ENCODE results near the gene MID2. TPM values are rescaled to one million over a fixed set of nuclear protein-coding genes. Genes with fewer than 3 reads are reported as not detected.

MID2 gene
- total RNA-seq, 1 donor from 2014 or later = 11.0 TPM

DNA sequence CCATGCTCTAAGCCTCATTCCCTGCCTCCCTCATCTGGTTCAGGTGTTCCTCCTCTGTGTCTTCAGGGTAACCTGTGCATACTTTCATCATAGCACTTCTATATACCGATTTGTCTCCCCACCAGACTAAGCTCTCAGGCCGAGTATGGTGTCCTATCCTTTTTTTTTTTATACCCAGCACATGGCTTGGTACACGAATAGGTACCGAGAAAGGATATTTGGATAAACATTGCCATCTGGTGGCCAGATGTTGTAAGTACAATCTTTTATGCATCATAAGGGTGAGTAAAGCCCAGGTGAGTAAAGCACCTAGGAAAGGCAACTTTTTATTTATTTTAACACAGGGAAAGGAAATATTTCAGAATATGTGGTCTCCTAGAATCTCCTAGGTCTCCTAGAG, 68.4 kb downstream of the MID2 start:
- DNase-seq (ENCODE audit: low read depth) = no peak
- no peak overlapping the region for H3K4me3 ChIP-seq (ENCODE audit: low read depth, low read length)
- peak; percentile 50 for TF ChIP-seq CTCF (conservative IDR thresholded peaks at IDR 0.05; ENCODE audit: low read depth, low read length)

GRCh38 chrX:107902721-107903120, 77.1 kb downstream of the MID2 start:
- DNase-seq (ENCODE audit: low read depth) = no peak
- no peak overlapping the region for H3K4me3 ChIP-seq (ENCODE audit: low read depth, low read length)
- TF ChIP-seq CTCF (conservative IDR thresholded peaks at IDR 0.05; ENCODE audit: low read depth, low read length) = no peak

GRCh38 chrX:107905366-107905765, 79.7 kb downstream of the MID2 start:
- DNase-seq (ENCODE audit: low read depth) = no peak
- no peak overlapping the region for H3K4me3 ChIP-seq (ENCODE audit: low read depth, low read length)
- TF ChIP-seq CTCF (conservative IDR thresholded peaks at IDR 0.05; ENCODE audit: low read depth, low read length) = no peak

DNA sequence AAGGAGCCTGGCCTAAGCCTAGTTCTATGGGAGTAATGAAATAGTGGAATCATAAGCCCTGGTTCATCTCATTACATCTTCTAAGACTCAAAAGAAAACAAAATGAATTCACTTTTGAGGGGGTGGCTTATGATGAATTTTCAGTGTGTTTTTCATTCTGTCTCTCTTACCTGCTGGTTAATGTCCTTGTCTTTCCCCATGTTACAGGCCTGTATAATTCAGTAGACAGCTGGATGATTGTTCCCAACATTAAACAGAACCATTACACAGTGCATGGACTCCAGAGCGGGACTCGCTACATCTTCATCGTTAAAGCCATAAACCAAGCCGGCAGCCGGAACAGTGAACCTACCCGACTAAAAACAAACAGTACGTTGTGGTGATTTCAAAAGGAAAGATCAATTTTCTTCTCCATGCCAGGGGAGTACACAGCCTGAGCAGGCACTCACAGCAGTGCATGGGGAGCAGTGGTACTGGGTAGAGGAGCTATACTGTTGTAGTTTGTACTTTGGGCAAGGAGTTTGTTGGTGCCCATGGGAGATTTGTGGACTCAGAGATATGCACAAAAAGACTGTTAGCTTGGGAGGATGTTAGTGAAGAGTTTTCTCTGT, 98.6 kb downstream of the MID2 start:
- no peak overlapping the region for H3K4me3 ChIP-seq (ENCODE audit: low read depth, low read length)
- no peak for TF ChIP-seq CTCF (conservative IDR thresholded peaks at IDR 0.05; ENCODE audit: low read depth, low read length)
- no peak for DNase-seq (ENCODE audit: low read depth)

DNA sequence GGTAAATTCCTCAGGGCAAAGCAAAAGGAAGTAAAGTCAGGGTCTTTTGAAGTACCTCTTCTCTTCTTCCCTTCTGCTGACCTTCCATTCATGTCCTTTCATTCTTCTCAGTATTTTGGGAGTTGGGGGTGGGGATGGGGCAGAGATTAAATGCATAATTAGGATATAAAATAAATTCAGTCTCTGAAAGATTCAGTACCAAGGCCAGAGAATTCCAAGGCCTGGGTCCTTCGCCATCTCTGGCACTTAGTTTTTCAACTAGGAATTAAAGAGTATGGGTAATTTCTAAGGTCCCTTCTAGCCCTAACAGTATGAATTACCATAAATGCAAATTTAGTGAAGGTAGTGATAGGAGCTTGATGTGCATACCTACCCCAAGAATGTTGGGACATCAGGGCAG, 108.6 kb downstream of the MID2 start:
- DNase-seq (ENCODE audit: low read depth) = no peak
- no peak for TF ChIP-seq CTCF (conservative IDR thresholded peaks at IDR 0.05; ENCODE audit: low read depth, low read length)
- no peak overlapping the region for H3K4me3 ChIP-seq (ENCODE audit: low read depth, low read length)

DNA sequence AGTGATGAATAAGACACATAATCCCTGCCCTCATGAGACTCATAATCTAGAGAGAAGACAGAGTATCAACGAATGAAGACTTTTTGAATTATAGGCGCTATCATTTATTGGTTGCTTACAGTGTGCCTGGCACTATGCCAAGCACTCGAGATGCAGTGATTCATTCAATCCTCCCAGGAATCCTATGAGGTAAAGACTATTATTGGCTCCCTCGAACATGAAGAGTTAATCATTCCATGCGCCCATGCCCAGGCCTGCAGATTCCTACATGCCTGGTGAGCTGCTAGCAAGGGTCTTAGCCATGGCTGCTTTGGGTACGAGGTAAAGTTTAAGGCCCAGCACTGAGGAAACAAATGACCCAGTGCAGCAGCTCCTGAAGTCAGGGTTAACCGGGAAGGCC, 109.5 kb downstream of the MID2 start:
- DNase-seq (ENCODE audit: low read depth) = peak; percentile 56
- peak overlapping the region; percentile 65 for H3K4me3 ChIP-seq (ENCODE audit: low read depth, low read length)
- no peak for TF ChIP-seq CTCF (conservative IDR thresholded peaks at IDR 0.05; ENCODE audit: low read depth, low read length)

Measured in epithelial cell of proximal tubule (primary cell).